Measurements from ENCODE around the gene TFEB. TPM values are rescaled to one million over a fixed set of nuclear protein-coding genes. Genes with fewer than 3 reads are reported as not detected.
A peak's percentile ranks its signal among the peaks of the same experiment; 100 is the strongest.

The TFEB gene
- total RNA-seq, 2 donors from 2014 or later: 36.0 to 40.1 TPM

DNA sequence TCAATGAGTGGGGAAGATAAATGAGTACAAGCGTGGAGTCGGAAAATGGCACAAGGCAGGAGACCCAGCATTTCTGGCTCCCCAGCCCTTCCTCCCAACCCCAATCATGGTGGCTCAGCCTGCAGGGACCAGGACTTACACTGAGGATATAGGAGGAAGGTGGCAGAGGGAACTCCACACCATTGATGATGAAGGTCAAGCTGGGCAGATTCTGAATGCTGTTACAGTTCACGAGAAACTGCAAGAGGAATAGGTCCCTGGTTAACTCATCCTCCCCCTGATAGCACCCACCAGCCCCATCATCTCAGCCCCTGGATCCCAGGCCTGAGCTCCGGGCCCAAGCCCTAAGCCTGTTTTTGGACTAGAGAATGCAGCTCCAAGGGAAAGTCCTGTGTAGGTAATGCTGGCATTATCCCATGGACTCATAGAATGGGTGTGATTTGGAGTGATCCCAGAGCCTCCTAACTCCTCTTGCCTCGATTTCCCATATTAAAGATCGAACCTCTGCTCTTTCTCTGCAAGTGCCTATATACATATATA, 2.3 kb upstream of the TFEB start:
- H3K27me3 Mint-ChIP-seq: no peaks in the 10 kb centered on the region
- no peaks in the 10 kb centered on the region for H3K9me3 Mint-ChIP-seq
- no peak overlapping the region for H3K27ac Mint-ChIP-seq
- H3K4me3 Mint-ChIP-seq: no peak overlapping the region
- peaks cover 2 to 6% of the 10 kb centered on the region in 2 donors for H3K4me1 Mint-ChIP-seq (ENCODE audit: low read depth in 2 of 2)
- no peak for ATAC-seq
- no peak for DNase-seq (ENCODE audit: low spot score)
- H3K36me3 Mint-ChIP-seq: no peaks in the 10 kb centered on the region

DNA sequence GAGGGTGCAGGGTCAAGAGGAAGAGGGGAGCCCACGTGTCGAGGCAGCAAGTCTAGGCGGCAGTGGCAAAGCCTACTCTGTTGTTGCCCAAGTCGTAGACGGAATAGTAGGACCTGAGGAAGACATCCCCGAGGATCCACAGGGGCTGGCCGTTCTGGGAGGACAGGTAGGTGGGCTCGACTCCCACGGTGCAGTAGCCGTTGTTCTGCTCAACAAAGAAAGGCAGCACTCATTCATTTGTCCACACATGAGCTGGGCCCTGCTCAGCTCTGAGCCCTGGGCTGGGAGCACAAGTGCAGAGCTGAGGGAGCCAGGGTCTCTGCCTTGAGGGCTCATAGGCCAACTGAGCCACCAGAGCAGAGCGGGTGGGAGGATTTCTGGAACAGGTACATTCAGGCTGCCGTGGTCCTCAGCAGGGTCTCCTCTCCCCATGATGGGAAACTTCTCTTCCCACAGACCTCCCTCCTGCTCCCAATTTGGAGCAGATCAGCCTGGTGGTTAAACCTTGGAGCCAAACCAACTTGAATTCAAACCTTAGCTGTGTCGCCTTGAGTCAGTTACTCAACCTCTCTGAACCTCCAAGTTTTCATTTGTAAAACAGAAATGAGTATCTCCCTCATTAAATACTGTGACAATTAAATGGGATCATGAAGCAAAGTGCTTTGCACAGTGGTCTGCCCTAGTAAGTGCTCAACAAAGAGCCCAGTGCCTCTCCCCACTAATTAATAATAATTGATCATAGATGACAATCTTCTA, 1.6 kb upstream of the TFEB start:
- Mint-ChIP-seq H3K4me3 (no peak overlapping the region), H3K27ac (no peak overlapping the region), H3K4me1 (ENCODE audit: low read depth in 2 of 2) (peaks cover 7 to 10% of the 10 kb centered on the region in 2 donors), H3K36me3 (no peaks in the 10 kb centered on the region), H3K9me3 (no peaks in the 10 kb centered on the region), H3K27me3 (no peaks in the 10 kb centered on the region)
- no peak for ATAC-seq
- no peak for DNase-seq (ENCODE audit: low spot score)

DNA sequence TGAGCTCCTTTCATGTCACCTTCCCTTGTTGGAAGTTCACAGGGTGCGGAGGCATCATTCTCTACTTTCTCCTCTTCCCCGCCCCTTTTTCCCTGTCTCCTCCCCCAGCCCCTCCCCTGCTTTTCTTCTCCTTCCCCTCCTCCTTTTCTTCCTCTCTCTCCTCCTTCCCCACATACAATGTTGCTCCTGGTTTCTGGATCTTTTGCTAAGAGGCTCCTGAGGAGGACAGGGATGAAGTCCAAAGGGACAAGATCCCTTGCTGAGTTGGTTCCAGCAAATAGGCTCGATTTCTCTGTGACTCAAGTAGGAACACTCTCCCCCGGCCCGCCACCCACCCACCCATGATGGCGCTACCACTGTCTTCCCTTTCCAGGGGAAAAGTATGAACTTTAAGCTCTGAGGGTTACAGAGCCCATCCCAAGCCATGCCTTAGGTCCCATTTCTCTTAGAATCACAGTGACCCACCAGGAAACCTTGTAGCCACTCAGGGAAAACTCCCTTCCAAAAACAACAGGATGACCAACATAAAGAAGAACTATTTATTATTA, 852 bp upstream of the TFEB start:
- Mint-ChIP-seq H3K4me1 (ENCODE audit: low read depth in 2 of 2) (peaks cover 13 to 14% of the 10 kb centered on the region in 2 donors), H3K27me3 (no peaks in the 10 kb centered on the region), H3K4me3 (peak overlapping the region; percentile 77), H3K36me3 (no peaks in the 10 kb centered on the region), H3K27ac (no peak overlapping the region), H3K9me3 (no peaks in the 10 kb centered on the region)
- no peak for DNase-seq (ENCODE audit: low spot score)
- ATAC-seq: no peak

DNA sequence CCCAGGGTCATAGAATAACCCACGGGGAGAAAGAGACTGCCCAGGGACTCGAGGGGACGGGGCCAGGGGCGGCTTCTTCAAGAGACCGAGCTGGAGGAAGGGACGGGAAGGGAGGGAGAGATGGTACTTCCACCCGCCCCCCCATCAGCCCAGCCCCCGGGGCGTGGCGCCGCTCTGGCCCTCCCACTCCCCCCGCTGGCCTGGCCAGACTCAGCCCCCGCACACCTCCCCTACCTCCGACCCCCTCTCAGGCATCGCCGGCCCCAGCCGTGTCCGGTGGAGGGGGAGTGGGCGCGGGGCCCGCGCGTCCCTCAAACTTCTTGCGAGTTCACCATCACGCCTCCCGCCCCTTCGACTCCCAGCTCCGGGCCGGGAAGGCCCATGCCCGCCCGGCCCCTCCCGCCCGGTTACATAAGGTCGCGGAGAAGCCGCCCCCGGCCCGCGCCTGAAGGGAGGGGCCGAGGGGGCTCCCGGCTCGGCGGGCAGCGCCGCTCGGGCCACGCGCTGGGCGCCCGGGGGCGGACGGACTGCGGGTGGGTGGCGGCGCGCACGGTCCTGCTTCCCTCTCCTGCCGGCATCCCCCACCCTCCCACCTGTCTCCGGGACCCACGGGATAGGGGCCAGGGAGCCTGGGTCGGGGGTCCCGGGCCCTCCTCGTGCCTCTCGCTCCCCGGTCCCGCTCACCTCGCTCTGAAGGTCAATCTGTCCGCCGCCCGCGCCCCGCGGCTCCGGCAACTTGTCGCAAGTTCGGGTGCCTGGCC, 562 bp downstream of the TFEB start:
- peak overlapping the region; percentile 77 for H3K4me3 Mint-ChIP-seq
- ATAC-seq (peak; percentile 71 to 81), DNase-seq (ENCODE audit: low spot score) (peak; percentile 85)
- H3K36me3 Mint-ChIP-seq: no peaks in the 10 kb centered on the region
- peaks cover 23 to 27% of the 10 kb centered on the region in 2 donors for H3K4me1 Mint-ChIP-seq (ENCODE audit: low read depth in 2 of 2)
- H3K27ac Mint-ChIP-seq: no peak overlapping the region
- H3K27me3 Mint-ChIP-seq: no peaks in the 10 kb centered on the region
- no peaks in the 10 kb centered on the region for H3K9me3 Mint-ChIP-seq

DNA sequence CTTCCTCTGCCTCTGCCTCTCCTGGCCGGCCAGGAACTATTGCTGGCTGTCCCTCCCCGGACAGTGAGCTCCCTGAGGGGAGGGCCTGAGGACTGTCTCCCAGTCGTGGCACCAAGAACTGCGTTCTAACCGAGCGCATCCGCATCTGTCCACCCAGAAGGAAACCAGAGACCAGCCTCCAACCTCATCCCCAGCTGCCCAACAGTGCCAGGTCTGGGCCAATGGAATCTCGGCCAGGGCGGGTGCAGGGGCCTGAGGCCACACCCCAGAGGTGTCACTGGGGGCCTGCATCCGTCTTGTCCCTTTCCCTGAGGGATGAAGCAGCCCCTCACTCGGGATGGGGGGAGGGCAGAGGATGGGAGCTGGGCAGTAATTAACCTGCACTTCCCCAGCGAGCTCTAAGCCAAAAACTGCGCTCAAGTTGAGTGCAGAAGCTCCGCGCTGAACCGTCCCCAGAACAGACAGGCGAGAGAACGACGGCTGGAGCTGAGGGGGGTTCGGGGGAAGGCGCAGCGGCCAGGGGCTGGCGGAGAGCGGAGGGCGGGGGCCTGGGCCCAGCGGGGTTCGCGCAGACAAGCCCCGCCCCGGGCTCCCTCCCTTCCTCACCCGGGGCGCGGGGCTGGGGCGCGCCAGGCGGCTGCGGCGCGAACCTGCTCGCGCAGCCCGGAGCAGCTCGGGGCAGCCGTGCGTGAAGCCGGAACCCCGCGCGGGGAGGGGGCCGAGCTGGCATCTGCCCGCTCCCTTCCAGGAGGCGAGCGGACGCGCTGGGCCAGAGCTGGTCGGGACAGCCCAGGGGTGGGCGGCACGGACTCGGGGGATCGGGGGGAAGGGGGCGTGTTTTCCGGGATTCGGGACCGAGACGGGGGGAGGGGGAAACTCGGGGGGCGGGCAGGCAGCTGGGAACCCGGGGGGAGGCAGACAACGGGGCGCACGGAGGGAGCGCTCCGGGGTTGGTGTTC, 1.4 kb downstream of the TFEB start:
- ATAC-seq: peak; percentile 75 to 76
- Mint-ChIP-seq H3K9me3 (no peaks in the 10 kb centered on the region), H3K27ac (peak overlapping the region; percentile 78 to 88), H3K27me3 (no peaks in the 10 kb centered on the region), H3K4me1 (ENCODE audit: low read depth in 2 of 2) (peaks cover 32 to 35% of the 10 kb centered on the region in 2 donors), H3K4me3 (peak overlapping the region; percentile 77), H3K36me3 (no peaks in the 10 kb centered on the region)
- peak; percentile 82 for DNase-seq (ENCODE audit: low spot score)

DNA sequence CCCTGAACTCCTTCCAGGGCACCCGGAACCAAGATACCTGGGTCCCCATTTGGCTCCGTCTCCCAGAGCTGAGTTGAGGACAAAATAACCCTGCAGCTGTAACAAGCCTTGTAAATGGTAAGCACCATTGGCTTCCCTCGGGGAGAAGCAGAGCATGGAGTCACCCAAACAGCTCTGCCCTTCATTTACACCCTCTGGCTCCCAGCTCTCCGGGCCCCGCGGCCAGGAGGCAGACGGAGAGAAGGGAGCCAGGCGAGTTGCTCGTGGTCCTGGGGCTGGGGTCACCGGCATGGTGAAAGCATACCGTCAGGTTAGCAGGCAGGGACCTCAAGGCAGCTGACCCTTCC, 2.1 kb downstream of the TFEB start:
- DNase-seq (ENCODE audit: low spot score) (no peak), ATAC-seq (no peak)
- no peaks in the 10 kb centered on the region for H3K27me3 Mint-ChIP-seq
- H3K4me1 Mint-ChIP-seq (ENCODE audit: low read depth in 2 of 2): peaks cover 38 to 42% of the 10 kb centered on the region in 2 donors
- H3K4me3 Mint-ChIP-seq: peak overlapping the region; percentile 77
- no peaks in the 10 kb centered on the region for H3K36me3 Mint-ChIP-seq
- H3K9me3 Mint-ChIP-seq: no peaks in the 10 kb centered on the region
- H3K27ac Mint-ChIP-seq: peak overlapping the region; percentile 78 to 88

DNA sequence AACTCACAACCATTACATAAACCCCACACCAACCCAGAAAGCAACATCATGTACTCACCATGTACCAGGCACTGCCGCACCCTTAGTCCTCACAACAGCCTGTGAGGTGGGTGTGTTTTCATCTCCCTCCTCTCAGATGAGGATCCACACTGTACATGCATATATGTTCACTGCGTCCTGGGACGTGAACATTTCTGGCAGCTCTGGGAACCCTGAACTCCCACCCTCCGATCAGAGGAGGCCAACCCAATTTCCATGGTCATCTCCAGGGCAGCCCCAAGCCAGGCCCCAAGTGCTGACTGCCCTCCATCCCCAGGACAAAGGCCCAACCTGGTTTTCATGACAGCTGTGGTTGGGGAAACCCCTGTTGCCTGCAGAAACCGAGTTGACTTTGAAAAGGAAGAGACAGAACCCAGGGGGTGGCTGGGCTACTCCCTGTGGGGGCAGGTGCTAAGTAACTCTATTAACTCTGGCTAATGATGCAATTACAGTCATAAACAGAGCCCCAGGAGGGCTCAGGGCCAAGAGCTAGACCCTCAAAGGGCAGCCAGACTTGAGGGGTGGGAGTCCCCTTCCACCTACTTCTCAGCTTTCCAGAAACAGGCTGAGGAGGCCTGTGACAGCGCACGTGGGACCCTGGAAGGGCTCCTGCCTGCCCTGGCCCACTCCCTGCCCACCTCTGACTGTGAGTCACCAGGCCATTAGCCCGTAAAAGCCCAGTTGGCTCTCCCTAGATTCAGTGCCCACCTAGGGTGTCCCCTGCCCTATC, 2.6 kb downstream of the TFEB start:
- peaks cover 42 to 45% of the 10 kb centered on the region in 2 donors for H3K4me1 Mint-ChIP-seq (ENCODE audit: low read depth in 2 of 2)
- no peaks in the 10 kb centered on the region for H3K36me3 Mint-ChIP-seq
- H3K9me3 Mint-ChIP-seq: no peaks in the 10 kb centered on the region
- peak overlapping the region; percentile 78 to 88 for H3K27ac Mint-ChIP-seq
- ATAC-seq (peak; percentile 51 to 58), DNase-seq (ENCODE audit: low spot score) (peak; percentile 87)
- peak overlapping the region; percentile 77 for H3K4me3 Mint-ChIP-seq
- H3K27me3 Mint-ChIP-seq: no peaks in the 10 kb centered on the region

DNA sequence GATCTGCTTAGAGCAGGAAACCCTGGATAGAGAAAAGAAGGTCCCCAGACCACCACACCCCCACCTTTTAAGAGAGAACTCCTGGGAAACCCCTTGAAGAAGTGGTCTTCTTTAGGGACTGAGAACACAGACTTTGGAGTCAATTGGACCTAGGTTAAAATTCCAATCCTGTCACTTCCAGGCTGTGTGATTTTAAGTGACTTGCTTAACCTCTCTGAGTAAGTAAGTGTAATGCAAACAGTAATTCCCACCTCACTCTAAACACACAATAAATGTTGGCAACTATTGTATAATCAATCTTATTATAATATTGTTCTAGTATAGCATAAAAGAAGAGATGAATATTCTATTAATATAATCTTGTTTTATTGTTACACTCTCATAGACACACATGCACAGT, 3.3 kb downstream of the TFEB start:
- no peaks in the 10 kb centered on the region for H3K27me3 Mint-ChIP-seq
- no peak for ATAC-seq
- H3K4me1 Mint-ChIP-seq (ENCODE audit: low read depth in 2 of 2): peaks cover 48 to 49% of the 10 kb centered on the region in 2 donors

DNA sequence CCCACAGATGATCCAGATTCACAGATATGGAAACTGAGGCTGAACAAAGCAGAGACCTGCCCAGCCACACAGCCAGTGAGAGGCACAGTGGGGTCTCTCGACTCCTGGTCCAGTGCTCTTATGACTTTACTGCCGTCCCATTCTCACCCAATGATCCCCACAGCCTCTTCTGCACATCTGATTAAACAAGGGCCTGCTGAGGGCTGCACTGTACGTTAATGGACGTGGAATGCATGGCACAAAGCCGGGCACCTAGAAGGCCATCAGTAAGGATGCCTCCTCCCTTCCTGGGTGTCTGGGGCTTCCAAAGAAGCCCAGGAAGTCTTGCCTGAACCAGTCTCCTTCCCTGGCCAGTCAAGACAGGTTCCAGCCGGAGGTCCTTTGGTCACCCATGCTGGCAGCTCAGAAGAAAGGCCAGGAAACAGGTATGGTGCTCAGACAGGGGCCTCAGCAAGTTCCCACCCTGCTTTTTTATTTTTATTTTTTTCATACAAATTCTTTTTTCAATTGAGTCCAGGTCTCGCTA, 3.8 kb downstream of the TFEB start:
- no peaks in the 10 kb centered on the region for H3K36me3 Mint-ChIP-seq
- peak overlapping the region; percentile 63 for H3K4me3 Mint-ChIP-seq
- ATAC-seq (no peak), DNase-seq (ENCODE audit: low spot score) (no peak)
- peaks cover 53% of the 10 kb centered on the region in 2 donors for H3K4me1 Mint-ChIP-seq (ENCODE audit: low read depth in 2 of 2)
- H3K9me3 Mint-ChIP-seq: no peaks in the 10 kb centered on the region
- H3K27ac Mint-ChIP-seq: peak overlapping the region; percentile 78 to 95
- H3K27me3 Mint-ChIP-seq: no peaks in the 10 kb centered on the region

More for the DNA sequence above, 3.3 kb downstream of the TFEB start:
- peak overlapping the region; percentile 78 to 88 for H3K27ac Mint-ChIP-seq
- H3K9me3 Mint-ChIP-seq: no peaks in the 10 kb centered on the region
- H3K4me3 Mint-ChIP-seq: peak overlapping the region; percentile 77
- H3K36me3 Mint-ChIP-seq: no peaks in the 10 kb centered on the region
- DNase-seq (ENCODE audit: low spot score): no peak

DNA sequence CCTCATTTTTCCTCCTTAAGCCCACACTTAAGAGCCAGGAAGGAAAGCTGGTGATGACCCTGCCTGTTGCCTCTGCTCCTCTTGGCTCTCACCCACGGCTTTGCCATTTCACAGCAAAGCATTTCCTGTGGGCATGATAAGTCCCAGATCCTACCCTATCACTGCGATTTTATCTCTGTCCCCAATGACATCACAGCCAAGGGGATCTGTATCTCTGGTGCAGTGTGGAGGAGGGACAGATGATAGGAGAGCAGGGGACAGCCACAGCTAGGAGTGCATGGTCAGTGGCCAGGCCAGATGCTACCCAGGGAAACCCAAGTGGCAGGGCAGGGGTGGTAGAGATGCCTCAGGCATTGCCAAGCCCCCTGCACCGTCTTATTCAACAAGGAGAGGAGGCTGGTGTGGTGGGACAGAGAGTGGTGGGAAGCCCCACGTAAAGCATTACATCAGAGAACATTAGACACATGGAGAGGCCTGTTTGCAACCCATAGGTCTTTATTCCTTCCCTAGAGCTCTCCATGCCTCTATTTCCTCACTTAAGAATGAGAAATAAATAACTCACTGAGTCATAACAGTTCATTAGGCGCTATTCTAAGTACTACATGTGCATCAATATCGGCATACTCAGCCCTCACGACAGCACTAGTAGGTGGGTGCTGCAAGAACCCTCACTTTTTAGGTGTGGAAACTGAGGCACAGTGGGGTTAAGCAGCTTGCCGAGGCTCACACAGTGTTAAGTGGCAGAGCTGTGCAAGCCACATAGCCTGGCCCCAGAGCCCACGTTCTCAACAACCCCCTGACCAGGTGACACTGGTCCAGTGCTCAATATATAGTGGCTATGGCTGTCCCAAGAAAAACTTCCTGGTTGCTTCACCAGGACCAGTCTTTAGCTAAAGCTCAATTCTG, 4.6 kb downstream of the TFEB start:
- H3K4me1 Mint-ChIP-seq (ENCODE audit: low read depth in 2 of 2): peaks cover 53 to 55% of the 10 kb centered on the region in 2 donors
- no peaks in the 10 kb centered on the region for H3K36me3 Mint-ChIP-seq
- H3K27me3 Mint-ChIP-seq: no peaks in the 10 kb centered on the region
- DNase-seq (ENCODE audit: low spot score) (no peak), ATAC-seq (no peak)
- no peaks in the 10 kb centered on the region for H3K9me3 Mint-ChIP-seq
- peak overlapping the region; percentile 63 for H3K4me3 Mint-ChIP-seq
- H3K27ac Mint-ChIP-seq: peak overlapping the region; percentile 78 to 95

DNA sequence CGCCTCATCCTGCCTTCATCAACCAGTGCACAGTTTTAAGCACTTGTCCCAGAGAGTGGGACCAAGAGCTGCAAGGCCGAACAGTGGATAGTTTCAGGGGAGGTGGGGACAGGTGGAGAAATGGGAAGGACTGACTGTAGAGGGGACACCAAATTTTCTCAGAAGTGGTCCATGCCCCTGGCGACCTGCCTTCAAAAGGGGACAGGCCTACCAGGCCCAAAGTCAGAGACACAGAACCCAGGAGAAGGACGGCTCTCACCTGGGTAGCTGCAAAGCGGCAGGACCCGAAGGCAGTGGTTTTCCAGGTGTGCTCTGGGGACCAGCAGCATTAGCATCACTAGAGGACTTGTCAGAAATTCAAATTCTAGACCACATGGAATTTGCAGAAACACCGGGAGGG, 5.8 kb downstream of the TFEB start:
- no peaks in the 10 kb centered on the region for H3K9me3 Mint-ChIP-seq
- H3K4me3 Mint-ChIP-seq: peak overlapping the region; percentile 67
- peak overlapping the region; percentile 78 to 95 for H3K27ac Mint-ChIP-seq
- peaks cover 57 to 58% of the 10 kb centered on the region in 2 donors for H3K4me1 Mint-ChIP-seq (ENCODE audit: low read depth in 2 of 2)
- no peaks in the 10 kb centered on the region for H3K27me3 Mint-ChIP-seq
- DNase-seq (ENCODE audit: low spot score): no peak
- H3K36me3 Mint-ChIP-seq: no peaks in the 10 kb centered on the region
- ATAC-seq: no peak

Data from natural killer cell treated with Interleukin-12 subunit alpha and Interleukin-12 subunit beta and Interleukin-15 and Interleukin-18, amount 100 ng/mL, for 72 hours (primary cell).